HAP-1 (cell line): Measurements from ENCODE around the gene TAF11L14.
A peak's percentile ranks its signal among the peaks of the same experiment; 100 is the strongest.
"Not testable (repeated sequence)": the region's sequence is repeated elsewhere in the genome, so short reads cannot be mapped to it uniquely, and the experiment has no call there.

ENCODE experiments used
- DNase-seq, 2 experiments: peaks; one replicate each; pipeline ENCODE4 v3.0.0-alpha.2; 2016 to 2020; ENCODE audit warnings: low spot score in 2 of 2
- H3K27me3 ChIP-seq: fragments of 250-450 bp; sonication (Bioruptor Pico); 2 replicates; pipeline ENCODE4 v1.5.1; 2020; ENCODE audit warnings: low read depth, mild to moderate bottlenecking, moderate library complexity
- H3K36me3 ChIP-seq: fragments of 250-450 bp; sonication (Bioruptor Pico); replicated peaks from 2 replicates; pipeline ENCODE4 v1.5.1; 2020; ENCODE audit warnings: mild to moderate bottlenecking
- H3K4me1 ChIP-seq: fragments of 250-450 bp; sonication (Bioruptor Pico); 2 replicates; pipeline ENCODE4 v1.5.1; 2020; ENCODE audit warnings: mild to moderate bottlenecking
- H3K4me3 ChIP-seq: fragments of 250-450 bp; sonication (Bioruptor Pico); 2 replicates; pipeline ENCODE4 v1.5.1; 2020; ENCODE audit warnings: mild to moderate bottlenecking, moderate library complexity
- H3K9me3 ChIP-seq: fragments of 250-450 bp; sonication (Bioruptor Pico); 2 replicates; pipeline ENCODE4 v1.5.1; 2020; ENCODE audit warnings: mild to moderate bottlenecking, moderate library complexity
- in situ Hi-C: fragments of 300-500 bp; cut with MboI; formaldehyde crosslinking; loops from 3 replicates; pipeline ENCODE4 v1.14.3; 2020; ENCODE audit warnings: low sequenced_read_pairs, inconsistent platforms, mixed read lengths

Gene TAF11L14

GRCh38 chr5:17634160-17634559 is at the start of gene TAF11L14:
TSS of gene TAF11L14 (plus strand) at chr5:17634460.
- DNase-seq, result no peak
- Histone ChIP-seq H3K4me3 (no peak within 1 kb of the TSS), H3K27me3 (no peaks in the 10 kb centered on the region), H3K36me3 (no peaks in the 10 kb centered on the region), H3K4me1 (no peaks in the 10 kb centered on the region), H3K9me3 (no peaks in the 10 kb centered on the region)
- in situ Hi-C loops, result no loop called here

DNA sequence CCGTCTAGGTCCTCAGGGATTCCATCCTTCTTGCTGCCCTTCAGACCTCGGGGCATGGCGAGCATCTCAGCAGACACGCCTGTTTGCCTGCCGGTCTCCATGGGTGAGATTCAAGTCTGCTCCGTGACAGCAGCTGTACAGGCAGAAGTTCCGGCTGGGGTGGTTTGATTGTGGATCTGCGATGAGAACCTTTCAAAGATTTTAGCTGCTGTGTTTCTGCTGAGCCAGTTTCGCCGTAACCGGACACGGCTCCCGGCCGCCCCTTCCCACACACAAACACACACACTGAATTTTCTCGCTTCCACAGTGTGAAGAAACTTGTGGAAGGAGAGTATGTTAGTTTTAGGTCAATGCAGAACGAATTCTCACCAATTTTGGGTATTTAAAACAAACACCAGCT is 48.6 kb upstream of the TAF11L14 start, which contains the start of gene TAF11L7:
TAF11L7 (minus strand) TSS at position 101 of the 400 bp plus-strand sequence.
- H3K36me3 ChIP-seq, H3K27me3 ChIP-seq, DNase-seq, H3K4me1 ChIP-seq, in situ Hi-C loops, H3K9me3 ChIP-seq, H3K4me3 ChIP-seq: not testable (repeated sequence)

DNA sequence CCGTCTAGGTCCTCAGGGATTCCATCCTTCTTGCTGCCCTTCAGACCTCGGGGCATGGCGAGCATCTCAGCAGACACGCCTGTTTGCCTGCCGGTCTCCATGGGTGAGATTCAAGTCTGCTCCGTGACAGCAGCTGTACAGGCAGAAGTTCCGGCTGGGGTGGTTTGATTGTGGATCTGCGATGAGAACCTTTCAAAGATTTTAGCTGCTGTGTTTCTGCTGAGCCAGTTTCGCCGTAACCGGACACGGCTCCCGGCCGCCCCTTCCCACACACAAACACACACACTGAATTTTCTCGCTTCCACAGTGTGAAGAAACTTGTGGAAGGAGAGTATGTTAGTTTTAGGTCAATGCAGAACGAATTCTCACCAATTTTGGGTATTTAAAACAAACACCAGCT is 43.4 kb upstream of the TAF11L14 start, which contains the start of gene TAF11L8:
TAF11L8 (minus strand) TSS at position 101 of the 400 bp plus-strand sequence.
- H3K27me3 ChIP-seq, in situ Hi-C loops, H3K4me1 ChIP-seq, H3K4me3 ChIP-seq, H3K36me3 ChIP-seq, DNase-seq, H3K9me3 ChIP-seq: not testable (repeated sequence)

DNA sequence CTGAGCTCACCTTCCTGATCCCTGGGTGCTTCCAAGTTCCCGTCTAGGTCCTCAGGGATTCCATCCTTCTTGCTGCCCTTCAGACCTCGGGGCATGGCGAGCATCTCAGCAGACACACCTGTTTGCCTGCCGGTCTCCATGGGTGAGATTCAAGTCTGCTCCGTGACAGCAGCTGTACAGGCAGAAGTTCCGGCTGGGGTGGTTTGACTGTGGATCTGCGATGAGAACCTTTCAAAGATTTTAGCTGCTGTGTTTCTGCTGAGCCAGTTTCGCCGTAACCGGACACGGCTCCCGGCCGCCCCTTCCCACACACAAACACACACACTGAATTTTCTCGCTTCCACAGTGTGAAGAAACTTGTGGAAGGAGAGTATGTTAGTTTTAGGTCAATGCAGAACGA is 40.0 kb upstream of the TAF11L14 start, which contains the start of gene TAF11L9:
TAF11L9 (minus strand) TSS at position 140 of the 400 bp plus-strand sequence.
- DNase-seq, result peak in 1 of 2 experiments; percentile 18
- H3K36me3 ChIP-seq, H3K27me3 ChIP-seq, in situ Hi-C loops, H3K4me3 ChIP-seq, H3K9me3 ChIP-seq, H3K4me1 ChIP-seq: not testable (repeated sequence)

DNA sequence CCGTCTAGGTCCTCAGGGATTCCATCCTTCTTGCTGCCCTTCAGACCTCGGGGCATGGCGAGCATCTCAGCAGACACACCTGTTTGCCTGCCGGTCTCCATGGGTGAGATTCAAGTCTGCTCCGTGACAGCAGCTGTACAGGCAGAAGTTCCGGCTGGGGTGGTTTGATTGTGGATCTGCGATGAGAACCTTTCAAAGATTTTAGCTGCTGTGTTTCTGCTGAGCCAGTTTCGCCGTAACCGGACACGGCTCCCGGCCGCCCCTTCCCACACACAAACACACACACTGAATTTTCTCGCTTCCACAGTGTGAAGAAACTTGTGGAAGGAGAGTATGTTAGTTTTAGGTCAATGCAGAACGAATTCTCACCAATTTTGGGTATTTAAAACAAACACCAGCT is 36.5 kb upstream of the TAF11L14 start, which contains the start of gene TAF11L10:
TAF11L10 (minus strand) TSS at position 101 of the 400 bp plus-strand sequence.
- H3K27me3 ChIP-seq, H3K4me1 ChIP-seq, H3K36me3 ChIP-seq, in situ Hi-C loops, H3K4me3 ChIP-seq, H3K9me3 ChIP-seq, DNase-seq: not testable (repeated sequence)

DNA sequence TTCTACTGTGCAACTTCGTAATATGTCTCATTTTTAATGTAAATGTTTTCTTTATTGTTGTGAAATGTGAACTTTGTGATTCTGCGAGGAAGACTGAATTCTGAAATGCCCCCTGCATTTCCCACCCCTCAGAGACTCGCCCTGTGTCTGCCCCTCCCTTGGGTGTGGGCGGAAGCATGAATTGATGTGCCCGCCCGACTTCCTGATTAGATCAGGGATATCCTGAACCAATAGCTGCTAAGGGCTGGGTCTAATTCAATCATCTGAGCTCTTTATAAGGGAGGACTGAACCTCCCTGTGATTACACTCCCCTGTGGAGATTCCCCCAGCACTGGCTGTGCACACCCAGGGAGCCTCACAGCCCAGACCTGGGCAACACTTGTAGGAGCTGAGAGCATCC is 30.4 kb upstream of the TAF11L14 start, which contains the start of gene TAF11L11:
TAF11L11 (plus strand) TSS at position 304 of the 400 bp plus-strand sequence.
- H3K9me3 ChIP-seq, DNase-seq, H3K4me3 ChIP-seq, H3K27me3 ChIP-seq, H3K4me1 ChIP-seq, in situ Hi-C loops, H3K36me3 ChIP-seq: not testable (repeated sequence)

- H3K9me3 ChIP-seq, result no peaks in the 10 kb centered on the region
- no peaks in the 10 kb centered on the region for H3K36me3 ChIP-seq
- in situ Hi-C loops, result no loop called here
- no peaks in the 10 kb centered on the region for H3K27me3 ChIP-seq
- DNase-seq, result no peak
- no peaks in the 10 kb centered on the region for H3K4me1 ChIP-seq
- no peak overlapping the region for H3K4me3 ChIP-seq
Measured at GRCh38 chr5:17604951-17605350, 29.3 kb upstream of the TAF11L14 start.

GRCh38 chr5:17607461-17607860 is 26.8 kb upstream of the TAF11L14 start:
- H3K27me3 ChIP-seq, DNase-seq, H3K4me1 ChIP-seq, H3K36me3 ChIP-seq, in situ Hi-C loops, H3K9me3 ChIP-seq, H3K4me3 ChIP-seq: not testable (repeated sequence)

DNA sequence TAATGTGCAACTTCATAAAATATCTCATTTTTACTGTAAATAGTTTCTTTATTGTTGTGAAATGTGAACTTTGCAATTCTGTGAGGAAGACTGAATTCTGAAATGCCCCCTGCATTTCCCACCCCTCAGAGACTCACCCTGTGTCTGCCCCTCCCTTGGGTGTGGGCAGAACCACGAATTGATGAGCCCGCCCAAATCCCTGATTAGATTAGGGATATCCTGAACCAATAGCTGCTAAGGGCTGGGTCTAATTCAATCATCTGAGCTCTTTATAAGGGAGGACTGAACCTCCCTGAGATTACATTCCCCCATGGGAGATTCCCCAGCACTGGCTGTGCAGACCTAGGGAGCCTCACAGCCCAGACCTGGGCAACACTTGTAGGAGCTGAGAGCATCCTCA is 24.2 kb upstream of the TAF11L14 start, which contains the start of gene TAF11L12:
TAF11L12 (plus strand) TSS at position 301 of the 400 bp plus-strand sequence.
- H3K4me1 ChIP-seq, H3K4me3 ChIP-seq, H3K27me3 ChIP-seq, in situ Hi-C loops, H3K9me3 ChIP-seq, DNase-seq, H3K36me3 ChIP-seq: not testable (repeated sequence)

- no peaks in the 10 kb centered on the region for H3K9me3 ChIP-seq
- no peak for DNase-seq
- in situ Hi-C loops, result no loop called here
Measured at GRCh38 chr5:17614872-17615605, 19.2 kb upstream of the TAF11L14 start.

DNA sequence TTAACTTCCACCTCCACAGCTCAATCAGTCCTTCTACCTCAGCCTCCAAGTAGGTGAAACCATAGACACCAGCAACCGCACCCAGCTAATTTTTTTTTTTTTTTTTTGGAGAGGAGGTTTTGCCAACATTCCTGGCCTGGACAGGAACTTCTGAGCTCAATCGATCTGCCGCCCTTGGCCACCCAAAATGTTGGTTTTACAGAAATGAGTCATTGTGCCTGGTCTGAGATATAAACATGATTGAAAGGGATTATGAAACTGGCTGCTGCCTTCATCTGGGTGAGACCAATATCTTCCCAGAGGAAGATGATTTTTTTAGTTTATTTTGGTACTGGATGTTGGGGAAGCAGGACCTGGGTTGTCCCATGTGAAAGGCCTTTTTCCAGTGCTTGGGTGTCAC is 14.9 kb upstream of the TAF11L14 start:
- no peaks in the 10 kb centered on the region for H3K4me1 ChIP-seq
- in situ Hi-C loops, result no loop called here
- H3K27me3 ChIP-seq, result no peaks in the 10 kb centered on the region
- H3K36me3 ChIP-seq, result no peaks in the 10 kb centered on the region
- no peak for DNase-seq
- no peaks in the 10 kb centered on the region; the same call in 1 of the 2 replicates for H3K9me3 ChIP-seq
- H3K4me3 ChIP-seq, result no peak overlapping the region

More at GRCh38 chr5:17614872-17615605, 19.2 kb upstream of the TAF11L14 start:
- Histone ChIP-seq H3K36me3 (no peaks in the 10 kb centered on the region), H3K4me1 (no peaks in the 10 kb centered on the region), H3K27me3 (no peaks in the 10 kb centered on the region), H3K4me3 (no peak overlapping the region)

DNA sequence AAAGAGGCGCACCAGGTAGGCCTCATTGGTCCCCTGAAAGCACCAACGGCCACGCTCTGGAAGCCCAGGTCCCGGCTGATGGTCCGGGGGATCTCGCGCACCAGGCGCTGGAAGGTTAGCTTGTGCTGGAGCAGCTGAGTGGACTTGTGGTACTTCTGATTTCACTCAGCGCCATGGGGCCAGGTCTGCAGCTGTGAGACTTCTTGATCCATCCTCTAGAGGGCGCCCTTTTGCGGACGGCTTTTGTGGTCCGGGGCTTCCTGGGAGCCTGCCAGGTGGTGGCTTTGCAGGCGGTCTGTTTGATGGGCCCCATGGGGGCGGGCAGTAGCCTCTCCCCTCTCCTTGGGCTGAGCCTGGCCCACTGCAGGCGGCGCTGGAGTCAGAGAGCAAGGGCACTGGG is 13.6 kb upstream of the TAF11L14 start:
- H3K4me3 ChIP-seq, result no peak overlapping the region
- no peaks in the 10 kb centered on the region for H3K27me3 ChIP-seq
- no peak for DNase-seq
- no peaks in the 10 kb centered on the region; the same call in 1 of the 2 replicates for H3K9me3 ChIP-seq
- H3K4me1 ChIP-seq, result no peaks in the 10 kb centered on the region
- H3K36me3 ChIP-seq, result no peaks in the 10 kb centered on the region
- in situ Hi-C loops, result no loop called here

DNA sequence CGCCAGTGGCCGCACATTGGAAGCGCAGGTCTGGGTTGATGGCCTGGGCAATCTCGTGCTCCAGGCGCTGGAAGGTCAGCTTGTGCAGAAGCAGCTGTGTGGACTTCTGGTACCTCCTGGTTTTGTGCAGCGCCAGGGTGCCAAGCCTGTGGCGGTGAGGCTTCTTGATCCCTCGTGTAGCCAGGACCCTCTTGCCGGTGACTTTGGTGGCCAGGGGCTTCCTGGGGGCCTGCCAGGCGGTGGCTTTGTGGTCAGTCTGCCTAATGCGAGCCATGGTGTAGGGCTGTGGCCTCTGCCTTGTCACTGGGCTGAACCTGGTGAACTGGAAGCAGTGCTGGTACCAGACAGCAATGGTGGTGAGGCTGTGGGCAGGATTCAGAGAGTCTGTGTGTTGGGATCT is 8.6 kb upstream of the TAF11L14 start:
- H3K9me3 ChIP-seq, result no peaks in the 10 kb centered on the region
- H3K4me3 ChIP-seq, result no peak overlapping the region
- H3K36me3 ChIP-seq, result no peaks in the 10 kb centered on the region
- H3K4me1 ChIP-seq, result no peaks in the 10 kb centered on the region
- H3K27me3 ChIP-seq, result no peaks in the 10 kb centered on the region
- in situ Hi-C loops, result no loop called here
- DNase-seq, result no peak

DNA sequence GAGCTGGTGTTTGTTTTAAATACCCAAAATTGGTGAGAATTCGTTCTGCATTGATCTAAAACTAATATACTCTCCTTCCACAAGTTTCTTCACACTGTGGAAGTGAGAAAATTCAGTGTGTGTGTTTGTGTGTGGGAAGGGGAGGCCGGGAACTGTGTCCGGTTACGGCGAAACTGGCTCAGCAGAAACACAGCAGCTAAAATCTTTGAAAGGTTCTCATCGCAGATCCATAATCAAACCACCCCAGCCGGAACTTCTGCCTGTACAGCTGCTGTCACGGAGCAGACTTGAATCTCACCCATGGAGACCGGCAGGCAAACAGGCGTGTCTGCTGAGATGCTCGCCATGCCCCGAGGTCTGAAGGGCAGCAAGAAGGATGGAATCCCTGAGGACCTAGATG is 2.5 kb upstream of the TAF11L14 start, which contains the start of gene TAF11L13:
TAF11L13 (plus strand) TSS at position 301 of the 400 bp plus-strand sequence.
- H3K27me3 ChIP-seq, H3K9me3 ChIP-seq, H3K4me1 ChIP-seq, H3K36me3 ChIP-seq, in situ Hi-C loops, DNase-seq, H3K4me3 ChIP-seq: not testable (repeated sequence)
